OCI-LY7 (cell line): Measurements from ENCODE around the gene CDK15.

Experiments
- EZH2phosphoT487 ChIP-seq: fragments of 200-600 bp; sonication (generic); IDR thresholded peaks from 2 replicates; pipeline ENCODE4 v1.6.1; 2018; ENCODE audit warnings: low read depth, borderline replicate concordance, mild to moderate bottlenecking, mixed run types, antibody characterized with exemption, low read length, moderate library complexity, mixed read lengths
- TF ChIP-seq, protein P1 (sequence below): fragments of 200-600 bp; sonication (generic); conservative IDR thresholded peaks from 2 replicates; pipeline ENCODE4 v1.5.1; 2014; ENCODE audit warnings: mild to moderate bottlenecking, antibody characterized with exemption, low read length, moderate library complexity, mixed read lengths

DNA sequence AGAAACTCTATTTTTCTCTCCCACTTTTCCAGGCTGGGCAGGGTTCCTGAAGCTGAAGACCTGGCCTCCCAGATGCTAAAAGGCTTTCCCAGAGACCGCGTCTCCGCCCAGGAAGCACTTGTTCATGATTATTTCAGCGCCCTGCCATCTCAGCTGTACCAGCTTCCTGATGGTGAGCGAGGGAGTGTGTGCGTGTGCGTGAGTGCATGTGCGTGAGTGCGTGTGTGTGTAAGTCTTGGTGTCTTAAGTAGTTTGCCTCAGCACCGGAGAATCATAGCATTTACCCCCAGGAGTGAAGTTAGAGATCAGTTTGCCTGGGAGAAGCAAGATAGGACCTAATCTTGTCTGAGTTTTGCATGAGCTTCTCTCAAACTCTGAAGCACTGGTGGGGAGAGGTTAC lies 73.7 kb downstream of the CDK15 start:
- TF ChIP-seq, protein P1, sequence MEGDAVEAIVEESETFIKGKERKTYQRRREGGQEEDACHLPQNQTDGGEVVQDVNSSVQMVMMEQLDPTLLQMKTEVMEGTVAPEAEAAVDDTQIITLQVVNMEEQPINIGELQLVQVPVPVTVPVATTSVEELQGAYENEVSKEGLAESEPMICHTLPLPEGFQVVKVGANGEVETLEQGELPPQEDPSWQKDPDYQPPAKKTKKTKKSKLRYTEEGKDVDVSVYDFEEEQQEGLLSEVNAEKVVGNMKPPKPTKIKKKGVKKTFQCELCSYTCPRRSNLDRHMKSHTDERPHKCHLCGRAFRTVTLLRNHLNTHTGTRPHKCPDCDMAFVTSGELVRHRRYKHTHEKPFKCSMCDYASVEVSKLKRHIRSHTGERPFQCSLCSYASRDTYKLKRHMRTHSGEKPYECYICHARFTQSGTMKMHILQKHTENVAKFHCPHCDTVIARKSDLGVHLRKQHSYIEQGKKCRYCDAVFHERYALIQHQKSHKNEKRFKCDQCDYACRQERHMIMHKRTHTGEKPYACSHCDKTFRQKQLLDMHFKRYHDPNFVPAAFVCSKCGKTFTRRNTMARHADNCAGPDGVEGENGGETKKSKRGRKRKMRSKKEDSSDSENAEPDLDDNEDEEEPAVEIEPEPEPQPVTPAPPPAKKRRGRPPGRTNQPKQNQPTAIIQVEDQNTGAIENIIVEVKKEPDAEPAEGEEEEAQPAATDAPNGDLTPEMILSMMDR = no peak
- TF ChIP-seq EZH2phosphoT487 = no peak
